H9 (cell line): ENCODE results near the gene CHCHD6. TPM values are rescaled to one million over a fixed set of nuclear protein-coding genes. Genes with fewer than 3 reads are reported as not detected.

Source experiments
- DNase-seq: peaks from one replicate; pipeline ENCODE4 v3.0.0-alpha.2; 2017
- H2AFZ ChIP-seq: one replicate; pipeline ENCODE4 v1.6.1; 2013; ENCODE audit warnings: mild to moderate bottlenecking, low read length, control low read depth, moderate library complexity
- H2AK5ac ChIP-seq: 2 replicates; pipeline ENCODE4 v1.6.1; 2013; ENCODE audit warnings: low read length, control low read depth, mixed read lengths; ENCODE audit not compliant: insufficient read length
- H2BK120ac ChIP-seq: one replicate; pipeline ENCODE4 v1.6.1; 2013; ENCODE audit warnings: low read depth, mild to moderate bottlenecking, low read length, control low read depth, inconsistent platforms; ENCODE audit not compliant: poor library complexity, severe bottlenecking
- H2BK12ac ChIP-seq: 2 replicates; pipeline ENCODE4 v1.6.1; 2013; ENCODE audit warnings: low read length, control low read depth, mixed read lengths, low read depth; ENCODE audit not compliant: insufficient read length
- H2BK15ac ChIP-seq: 2 replicates; pipeline ENCODE4 v1.6.1; 2013; ENCODE audit warnings: low read depth, low read length, control low read depth
- H2BK20ac ChIP-seq: one replicate; pipeline ENCODE4 v1.6.1; 2013; ENCODE audit warnings: low read depth, mild to moderate bottlenecking, low read length, control low read depth, inconsistent platforms; ENCODE audit not compliant: poor library complexity, severe bottlenecking
- H2BK5ac ChIP-seq: 2 replicates; pipeline ENCODE4 v1.6.1; 2013; ENCODE audit warnings: low read length, control low read depth, mixed read lengths; ENCODE audit not compliant: insufficient read length
- H3K14ac ChIP-seq: 2 replicates; pipeline ENCODE4 v1.6.1; 2013; ENCODE audit warnings: low read length, control low read depth; ENCODE audit not compliant: insufficient read depth
- H3K18ac ChIP-seq: 2 replicates; pipeline ENCODE4 v1.6.1; 2013; ENCODE audit warnings: low read depth, mild to moderate bottlenecking, mixed read lengths, low read length, control low read depth; ENCODE audit not compliant: insufficient read length
- H3K23ac ChIP-seq: 2 replicates; pipeline ENCODE4 v1.6.1; 2013; ENCODE audit warnings: low read length, control low read depth, mixed read lengths, low read depth; ENCODE audit not compliant: insufficient read length
- H3K23me2 ChIP-seq: 2 replicates; pipeline ENCODE4 v1.6.1; 2013; ENCODE audit warnings: low read depth, mild to moderate bottlenecking, mixed read lengths, low read length, control low read depth; ENCODE audit not compliant: insufficient read length, poor library complexity, severe bottlenecking
- H3K27ac ChIP-seq: 2 replicates; pipeline ENCODE4 v1.5.1; 2013; ENCODE audit warnings: low read length, control low read depth, mixed read lengths, low read depth; ENCODE audit not compliant: insufficient read length
- H3K27me3 ChIP-seq: 2 replicates; pipeline ENCODE4 v1.6.1; 2013; ENCODE audit warnings: low read length, control low read depth, inconsistent platforms; ENCODE audit not compliant: insufficient read depth
- H3K4ac ChIP-seq: 2 replicates; pipeline ENCODE4 v1.6.1; 2013; ENCODE audit warnings: low read depth, mild to moderate bottlenecking, control low read depth, inconsistent platforms, low read length, moderate library complexity
- H3K4me1 ChIP-seq: 2 replicates; pipeline ENCODE4 v1.6.1; 2013; ENCODE audit warnings: low read length, control low read depth, inconsistent platforms; ENCODE audit not compliant: insufficient read depth
- H3K4me2 ChIP-seq: 2 replicates; pipeline ENCODE4 v1.6.1; 2013; ENCODE audit warnings: low read length, control low read depth, mixed read lengths; ENCODE audit not compliant: insufficient read length, insufficient read depth
- H3K56ac ChIP-seq: 2 replicates; pipeline ENCODE4 v1.6.1; 2013; ENCODE audit warnings: low read depth, mild to moderate bottlenecking, mixed read lengths, low read length, control low read depth; ENCODE audit not compliant: insufficient read length
- H3K79me1 ChIP-seq: 2 replicates; pipeline ENCODE4 v1.6.1; 2013; ENCODE audit warnings: low read depth, mild to moderate bottlenecking, moderate library complexity, low read length, control low read depth, inconsistent platforms; ENCODE audit not compliant: insufficient read depth, poor library complexity, severe bottlenecking
- H3K79me2 ChIP-seq: 2 replicates; pipeline ENCODE4 v1.6.1; 2013; ENCODE audit warnings: low read length, control low read depth, inconsistent platforms; ENCODE audit not compliant: insufficient read depth
- H3K9ac ChIP-seq: 2 replicates; pipeline ENCODE4 v1.6.1; 2013; ENCODE audit warnings: low read length, control low read depth, mixed read lengths; ENCODE audit not compliant: insufficient read length; ENCODE audit errors: extremely low read depth
- H3K9me3 ChIP-seq: one replicate; pipeline ENCODE4 v1.6.1; 2013; ENCODE audit warnings: low read depth, low read length, inconsistent platforms; ENCODE audit not compliant: control insufficient read depth
- H3T11ph ChIP-seq: one replicate; pipeline ENCODE4 v1.6.1; 2013; ENCODE audit warnings: mild to moderate bottlenecking, low read length, control low read depth, inconsistent platforms
- H4K20me1 ChIP-seq: one replicate; pipeline ENCODE4 v1.6.1; 2013; ENCODE audit not compliant: control insufficient read depth, insufficient read length, insufficient read depth
- H4K5ac ChIP-seq: 2 replicates; pipeline ENCODE4 v1.6.1; 2013; ENCODE audit warnings: low read depth, mild to moderate bottlenecking, mixed read lengths, low read length, control low read depth; ENCODE audit not compliant: insufficient read length
- H4K8ac ChIP-seq: replicated peaks from 2 replicates; pipeline ENCODE4 v1.6.1; 2013; ENCODE audit warnings: low read length, control low read depth, mixed read lengths, low read depth; ENCODE audit not compliant: insufficient read length
- H4K91ac ChIP-seq: 2 replicates; pipeline ENCODE4 v1.6.1; 2013; ENCODE audit warnings: low read depth, mild to moderate bottlenecking, moderate library complexity, mixed read lengths, low read length, control low read depth; ENCODE audit not compliant: insufficient read length
- H3K27ac Mint-ChIP-seq, 3 experiments: 2 replicates in 2 of 3; 3 replicates in 1 of 3; pipeline ENCODE4 v1.8.0; 2020 to 2021; ENCODE audit warnings: mixed read lengths in 3 of 3, mild to moderate bottlenecking in 1 of 3, moderate library complexity in 1 of 3
- H3K27me3 Mint-ChIP-seq: 2 replicates; pipeline ENCODE4 v1.8.0; 2021; ENCODE audit warnings: low read depth, mild to moderate bottlenecking, moderate library complexity, mixed read lengths
- H3K36me3 Mint-ChIP-seq, 3 experiments: 2 replicates in 2 of 3; 3 replicates in 1 of 3; pipeline ENCODE4 v1.8.0; 2020 to 2021; ENCODE audit warnings: low read depth in 3 of 3, mixed read lengths in 3 of 3; ENCODE audit not compliant: insufficient read depth in 1 of 3
- H3K4me1 Mint-ChIP-seq, 2 experiments: 2 replicates each; pipeline ENCODE4 v1.8.0; 2020; ENCODE audit warnings: mixed read lengths in 2 of 2
- H3K4me3 Mint-ChIP-seq, 2 experiments: 2 replicates in 1 of 2; 3 replicates in 1 of 2; pipeline ENCODE4 v1.8.0; 2020 to 2021; ENCODE audit warnings: mild to moderate bottlenecking in 2 of 2, mixed read lengths in 2 of 2, moderate library complexity in 1 of 2
- H3K9me3 Mint-ChIP-seq, 2 experiments: 2 replicates in 1 of 2; 3 replicates in 1 of 2; pipeline ENCODE4 v1.8.0; 2020; ENCODE audit warnings: mild to moderate bottlenecking in 2 of 2, mixed read lengths in 2 of 2, moderate library complexity in 1 of 2
- WGBS: extraction: QIAGEN DNeasy Blood & Tissue Kit; methylation state at CpG from one replicate; pipeline ENCODE4 v1.1.7; 2013; ENCODE audit warnings: missing lambda C conversion rate, low lambda C conversion rate, mixed read lengths; ENCODE audit not compliant: insufficient read length; ENCODE audit errors: extremely low coverage; 5-methylcytosine and 5-hydroxymethylcytosine counted together
- total RNA-seq: library from RNA; stranded (reverse); gene quantifications from 2 replicates; pipeline ENCODE4 v1.2.1, GENCODE V29; 2021
- TF ChIP-seq, protein P1 (sequence below): fragments of 200-600 bp; sonication (generic); conservative IDR thresholded peaks from 3 replicates; pipeline ENCODE4 v1.8.0; 2021; ENCODE audit warnings: antibody characterized with exemption, mild to moderate bottlenecking

CHCHD6 gene
- total RNA-seq, 1 experiment from 2014 or later = 34.2 TPM

DNA sequence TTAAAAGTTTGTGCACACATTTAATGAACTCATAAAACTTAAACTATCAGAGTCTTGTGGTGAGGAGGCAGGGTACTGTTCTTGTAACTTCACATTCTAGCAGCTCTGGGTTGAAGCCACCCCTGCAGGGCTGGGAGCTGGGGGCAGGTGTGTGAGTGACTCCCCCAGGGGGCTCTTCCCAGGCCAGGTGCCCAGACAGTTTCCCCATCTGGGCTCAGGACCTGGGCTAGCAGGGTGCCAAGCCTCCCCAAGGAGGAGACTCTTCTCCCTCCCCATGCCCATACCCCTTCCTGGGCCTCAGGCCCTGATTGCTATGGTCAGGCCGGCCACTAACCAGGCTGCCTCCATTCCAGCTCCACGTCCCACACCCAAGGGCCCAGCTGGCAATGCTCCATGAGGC, 22.0 kb upstream of the CHCHD6 start:
- Histone ChIP-seq H2BK15ac (no peak overlapping the region), H4K20me1 (no peaks in the 10 kb centered on the region), H3K4me2 (no peak overlapping the region), H3K23ac (no peak overlapping the region), H2BK12ac (no peak overlapping the region), H4K8ac (no peak overlapping the region), H3K4ac (no peak overlapping the region), H2AK5ac (no peak overlapping the region), H3K79me2 (no peaks in the 10 kb centered on the region), H3K9ac (no peak overlapping the region), H3K23me2 (no peaks in the 10 kb centered on the region), H3K27me3 (no peaks in the 10 kb centered on the region; the same call in 1 of the 2 replicates), H3K56ac (no peak overlapping the region), H3K14ac (no peak overlapping the region), H3K4me1 (no peaks in the 10 kb centered on the region), H2BK120ac (no peak overlapping the region), H4K5ac (no peak overlapping the region), H3K79me1 (no peaks in the 10 kb centered on the region), H2BK5ac (no peak overlapping the region), H3K27ac (no peak overlapping the region), H2BK20ac (no peak overlapping the region), H4K91ac (no peak overlapping the region), H2AFZ (no peak overlapping the region), H3T11ph (no peak overlapping the region), H3K9me3 (no peaks in the 10 kb centered on the region), H3K18ac (no peak overlapping the region)
- Mint-ChIP-seq H3K4me3 (no peak overlapping the region), H3K36me3 (no peaks in the 10 kb centered on the region), H3K27me3 (peaks cover 44% of the 10 kb centered on the region), H3K4me1 (peaks cover 18 to 31% of the 10 kb centered on the region in 2 experiments), H3K27ac (no peak overlapping the region), H3K9me3 (no peaks in the 10 kb centered on the region; a peak in 1 of 5 replicates)
- no peak for DNase-seq
- TF ChIP-seq, protein P1, sequence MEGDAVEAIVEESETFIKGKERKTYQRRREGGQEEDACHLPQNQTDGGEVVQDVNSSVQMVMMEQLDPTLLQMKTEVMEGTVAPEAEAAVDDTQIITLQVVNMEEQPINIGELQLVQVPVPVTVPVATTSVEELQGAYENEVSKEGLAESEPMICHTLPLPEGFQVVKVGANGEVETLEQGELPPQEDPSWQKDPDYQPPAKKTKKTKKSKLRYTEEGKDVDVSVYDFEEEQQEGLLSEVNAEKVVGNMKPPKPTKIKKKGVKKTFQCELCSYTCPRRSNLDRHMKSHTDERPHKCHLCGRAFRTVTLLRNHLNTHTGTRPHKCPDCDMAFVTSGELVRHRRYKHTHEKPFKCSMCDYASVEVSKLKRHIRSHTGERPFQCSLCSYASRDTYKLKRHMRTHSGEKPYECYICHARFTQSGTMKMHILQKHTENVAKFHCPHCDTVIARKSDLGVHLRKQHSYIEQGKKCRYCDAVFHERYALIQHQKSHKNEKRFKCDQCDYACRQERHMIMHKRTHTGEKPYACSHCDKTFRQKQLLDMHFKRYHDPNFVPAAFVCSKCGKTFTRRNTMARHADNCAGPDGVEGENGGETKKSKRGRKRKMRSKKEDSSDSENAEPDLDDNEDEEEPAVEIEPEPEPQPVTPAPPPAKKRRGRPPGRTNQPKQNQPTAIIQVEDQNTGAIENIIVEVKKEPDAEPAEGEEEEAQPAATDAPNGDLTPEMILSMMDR = no peak
- no CpG with 5 or more reads among the region's 2 CpGs for WGBS
